T-cell (primary cell): Measurements from ENCODE around the gene IL15RA. TPM values are rescaled to one million over a fixed set of nuclear protein-coding genes. Genes with fewer than 3 reads are reported as not detected.

Experiments
- ATAC-seq, 4 experiments: fragments of 200-7000 bp in 3 of 4; fragments of 150-1000 bp in 1 of 4; cut with Tn5 transposase; replicated peaks in 1 of 4; 1 replicate in 3 of 4; 2 replicates in 1 of 4; pipeline ENCODE4 v1.10.0; 2021; ENCODE audit warnings: moderate library complexity in 3 of 4, mild to moderate bottlenecking in 2 of 4, moderate number of reproducible peaks in 1 of 4
- CTCF ChIA-PET, 2 donors: fragments of 300-600 bp; sonication (Branson Sonifier 250); formaldehyde crosslinking; loops; one replicate each; lab custom pipeline; 2022; ENCODE audit warnings: antibody characterized with exemption in 2 of 2; lab: Charles Lee
- POLR2A ChIA-PET, 2 donors: fragments of 300-600 bp; sonication (Branson Sonifier 250); formaldehyde crosslinking; loops; one replicate each; lab custom pipeline; 2022; ENCODE audit warnings: antibody characterized with exemption in 2 of 2; lab: Charles Lee
- DNase-seq, 35 experiments: peaks; one replicate each; pipeline versions ENCODE4 v3.0.0 to v3.0.0-alpha.2; 2013 to 2023
- H3K27ac ChIP-seq: one replicate; pipeline ENCODE4 v1.5.1; 2013; ENCODE audit warnings: low read length
- H3K27me3 ChIP-seq, 2 experiments: replicated peaks in 1 of 2; 1 replicate in 1 of 2; 2 replicates in 1 of 2; pipeline versions ENCODE4 v1.6.1 to v1.7.0; 2013; ENCODE audit warnings: low read length in 1 of 2, mixed read lengths in 1 of 2; ENCODE audit not compliant: control insufficient read depth in 2 of 2, insufficient read depth in 2 of 2; ENCODE audit errors: extremely low read depth in 1 of 2
- H3K36me3 ChIP-seq, 2 donors: 1 replicate in 1 of 2; 2 replicates in 1 of 2; pipeline versions ENCODE4 v1.6.1 to v1.7.0; 2013; ENCODE audit warnings: low read length in 1 of 2; ENCODE audit not compliant: control insufficient read depth in 2 of 2, insufficient read depth in 1 of 2; ENCODE audit errors: extremely low read depth in 1 of 2
- H3K4me1 ChIP-seq, 2 experiments: 1 replicate in 1 of 2; 2 replicates in 1 of 2; pipeline versions ENCODE4 v1.6.1 to v1.7.0; 2013; ENCODE audit warnings: low read length in 2 of 2, mixed read lengths in 1 of 2; ENCODE audit not compliant: insufficient read depth in 2 of 2, control insufficient read depth in 1 of 2; ENCODE audit errors: extremely low read depth in 1 of 2
- H3K4me3 ChIP-seq, 2 donors: 1 replicate in 1 of 2; 2 replicates in 1 of 2; pipeline versions ENCODE4 v1.5.1 to v1.7.0; 2013; ENCODE audit warnings: mild to moderate bottlenecking in 2 of 2, low read length in 1 of 2, moderate library complexity in 1 of 2; ENCODE audit not compliant: control insufficient read depth in 1 of 2; ENCODE audit errors: extremely low read depth in 1 of 2
- H3K9me3 ChIP-seq: 2 replicates; pipeline ENCODE4 v1.7.0; 2013
- H3K27ac Mint-ChIP-seq, 2 donors: one replicate each; pipeline ENCODE4 v1.8.0; 2020 to 2021; ENCODE audit warnings: mild to moderate bottlenecking in 2 of 2, mixed read lengths in 2 of 2
- H3K27me3 Mint-ChIP-seq, 2 donors: one replicate each; pipeline ENCODE4 v1.8.0; 2021 to 2022; ENCODE audit warnings: mixed read lengths in 2 of 2
- H3K36me3 Mint-ChIP-seq: one replicate; pipeline ENCODE4 v1.8.0; 2021; ENCODE audit warnings: mixed read lengths
- H3K4me1 Mint-ChIP-seq, 3 donors: one replicate each; pipeline ENCODE4 v1.8.0; 2020 to 2022; ENCODE audit warnings: mixed read lengths in 3 of 3, mild to moderate bottlenecking in 1 of 3
- H3K4me3 Mint-ChIP-seq, 3 donors: one replicate each; pipeline ENCODE4 v1.8.0; 2020 to 2022; ENCODE audit warnings: mild to moderate bottlenecking in 3 of 3, mixed read lengths in 3 of 3, moderate library complexity in 3 of 3
- H3K9me3 Mint-ChIP-seq, 3 donors: one replicate each; pipeline ENCODE4 v1.8.0; 2020 to 2022; ENCODE audit warnings: mixed read lengths in 3 of 3
- WGBS: methylation state at CpG from one replicate; pipeline ENCODE4 v1.1.5; 2013; ENCODE audit warnings: missing lambda C conversion rate; ENCODE audit not compliant: insufficient coverage; 5-methylcytosine and 5-hydroxymethylcytosine counted together
- total RNA-seq, 35 experiments: library from RNA in 6 of 35; stranded (reverse) in 6 of 35; fragments of 120-200 nt in 1 of 35; gene quantifications; one replicate each; pipeline versions ENCODE4 v1.2.1 to v1.2.4 and lab custom pipeline; 2013 to 2026

IL15RA gene
- total RNA-seq, 5 donors from 2014 or later (not counting 1 experiment from before 2014, with no cell fraction given), result 10.1 to 18.2 (median 10.8) TPM

GRCh38 chr10:5932345-5932744 lies 45.0 kb downstream of the IL15RA start:
- ATAC-seq, result no peak
- Histone ChIP-seq H3K9me3 (no peaks in the 10 kb centered on the region), H3K4me3 (no peak overlapping the region), H3K4me1 (no peaks in the 10 kb centered on the region), H3K27ac (no peak overlapping the region), H3K36me3 (peaks cover 30 to 73% of the 10 kb centered on the region in 2 donors), H3K27me3 (no peaks in the 10 kb centered on the region)
- 98% methylated on average over 4 of the region's 5 CpGs for WGBS
- H3K9me3 Mint-ChIP-seq, result no peaks in the 10 kb centered on the region
- peaks cover 54% of the 10 kb centered on the region for H3K36me3 Mint-ChIP-seq
- CTCF ChIA-PET, result no interaction called here
- no peak overlapping the region for H3K4me3 Mint-ChIP-seq
- H3K4me1 Mint-ChIP-seq, result no peaks in the 10 kb centered on the region
- DNase-seq, result no peak
- H3K27me3 Mint-ChIP-seq, result no peaks in the 10 kb centered on the region
- POLR2A ChIA-PET, result no interaction called here
- no peak overlapping the region for H3K27ac Mint-ChIP-seq

- no peak overlapping the region for H3K4me3 ChIP-seq
- no peaks in the 10 kb centered on the region for H3K4me1 ChIP-seq
- no peaks in the 10 kb centered on the region for H3K27me3 ChIP-seq
- DNase-seq, result no peak
- no peak overlapping the region for H3K4me3 Mint-ChIP-seq
- H3K36me3 Mint-ChIP-seq, result peaks cover 57% of the 10 kb centered on the region
- POLR2A ChIA-PET, result no interaction called here
- CTCF ChIA-PET, result no interaction called here
- no peak for ATAC-seq
- no peaks in the 10 kb centered on the region for H3K4me1 Mint-ChIP-seq
- H3K27ac ChIP-seq, result no peak overlapping the region
- no peaks in the 10 kb centered on the region for H3K27me3 Mint-ChIP-seq
- no peaks in the 10 kb centered on the region for H3K9me3 ChIP-seq
- H3K27ac Mint-ChIP-seq, result no peak overlapping the region
- peaks cover 24 to 71% of the 10 kb centered on the region in 2 donors for H3K36me3 ChIP-seq
- 99% methylated on average over 8 of the region's 11 CpGs for WGBS
- no peaks in the 10 kb centered on the region for H3K9me3 Mint-ChIP-seq
Measured at GRCh38 chr10:5930272-5930671, 47.1 kb downstream of the IL15RA start.

- Mint-ChIP-seq H3K4me1 (no peaks in the 10 kb centered on the region), H3K27ac (no peak overlapping the region), H3K27me3 (no peaks in the 10 kb centered on the region), H3K9me3 (no peaks in the 10 kb centered on the region), H3K4me3 (no peak overlapping the region), H3K36me3 (peaks cover 58% of the 10 kb centered on the region)
- WGBS, result 79% methylated on average over 3 of the region's 8 CpGs
- DNase-seq (no peak), ATAC-seq (no peak)
- Histone ChIP-seq H3K9me3 (no peaks in the 10 kb centered on the region), H3K27me3 (no peaks in the 10 kb centered on the region), H3K27ac (no peak overlapping the region), H3K4me3 (no peak overlapping the region), H3K36me3 (peaks cover 24 to 72% of the 10 kb centered on the region in 2 donors), H3K4me1 (no peaks in the 10 kb centered on the region)
- CTCF ChIA-PET, result no interaction called here
- POLR2A ChIA-PET, result no interaction called here
Measured at GRCh38 chr10:5929442-5929841, 47.9 kb downstream of the IL15RA start.

- ChIA-PET POLR2A (no interaction called here), CTCF (no interaction called here)
- Histone ChIP-seq H3K27me3 (no peaks in the 10 kb centered on the region), H3K4me3 (no peak overlapping the region), H3K4me1 (no peaks in the 10 kb centered on the region), H3K9me3 (no peaks in the 10 kb centered on the region), H3K27ac (no peak overlapping the region), H3K36me3 (peaks cover 30 to 82% of the 10 kb centered on the region in 2 donors)
- Mint-ChIP-seq H3K27me3 (no peaks in the 10 kb centered on the region), H3K4me1 (no peaks in the 10 kb centered on the region), H3K27ac (no peak overlapping the region), H3K9me3 (no peaks in the 10 kb centered on the region), H3K36me3 (peaks cover 68% of the 10 kb centered on the region), H3K4me3 (no peak overlapping the region)
- DNase-seq, result no peak
- ATAC-seq, result no peak
- WGBS, result 96% methylated on average over 8 of the region's 8 CpGs
Measured at GRCh38 chr10:5927306-5927705, 50.0 kb downstream of the IL15RA start.

GRCh38 chr10:5924889-5925288 lies 52.5 kb downstream of the IL15RA start:
- CTCF ChIA-PET, result no interaction called here
- ATAC-seq, result no peak
- H3K36me3 Mint-ChIP-seq, result peaks cover 74% of the 10 kb centered on the region
- no peaks in the 10 kb centered on the region for H3K9me3 Mint-ChIP-seq
- no peaks in the 10 kb centered on the region for H3K27me3 Mint-ChIP-seq
- H3K27ac Mint-ChIP-seq, result no peak overlapping the region
- no peaks in the 10 kb centered on the region for H3K4me1 ChIP-seq
- no peak overlapping the region for H3K27ac ChIP-seq
- H3K27me3 ChIP-seq, result no peaks in the 10 kb centered on the region
- peaks cover 33 to 89% of the 10 kb centered on the region in 2 donors for H3K36me3 ChIP-seq
- no peak overlapping the region for H3K4me3 ChIP-seq
- no peak overlapping the region for H3K4me3 Mint-ChIP-seq
- no peaks in the 10 kb centered on the region for H3K4me1 Mint-ChIP-seq
- POLR2A ChIA-PET, result no interaction called here
- DNase-seq, result no peak
- 95% methylated on average over 7 of the region's 10 CpGs for WGBS
- H3K9me3 ChIP-seq, result no peaks in the 10 kb centered on the region

GRCh38 chr10:5921746-5922145 lies 55.6 kb downstream of the IL15RA start:
- ATAC-seq (no peak), DNase-seq (no peak)
- H3K4me3 ChIP-seq, result no peak overlapping the region
- Mint-ChIP-seq H3K27me3 (no peaks in the 10 kb centered on the region), H3K4me1 (no peaks in the 10 kb centered on the region), H3K4me3 (no peak overlapping the region), H3K36me3 (peaks cover 73% of the 10 kb centered on the region), H3K9me3 (no peaks in the 10 kb centered on the region), H3K27ac (no peak overlapping the region)
- POLR2A ChIA-PET, result no interaction called here
- no peaks in the 10 kb centered on the region for H3K4me1 ChIP-seq
- CTCF ChIA-PET, result no interaction called here
- no peaks in the 10 kb centered on the region for H3K27me3 ChIP-seq
- H3K9me3 ChIP-seq, result no peaks in the 10 kb centered on the region
- 100% methylated on average over 1 of the region's 5 CpGs for WGBS
- H3K27ac ChIP-seq, result no peak overlapping the region
- peaks cover 38 to 90% of the 10 kb centered on the region in 2 donors for H3K36me3 ChIP-seq

- H3K4me3 Mint-ChIP-seq, result no peak overlapping the region
- peaks cover 38 to 93% of the 10 kb centered on the region in 2 donors for H3K36me3 ChIP-seq
- no peak overlapping the region for H3K27ac ChIP-seq
- ATAC-seq (no peak), DNase-seq (no peak)
- H3K4me1 Mint-ChIP-seq, result no peaks in the 10 kb centered on the region
- H3K4me3 ChIP-seq, result no peak overlapping the region
- no peaks in the 10 kb centered on the region for H3K9me3 ChIP-seq
- WGBS, result 80% methylated on average over 1 of the region's 7 CpGs
- CTCF ChIA-PET, result no interaction called here
- H3K27ac Mint-ChIP-seq, result no peak overlapping the region
- peaks cover 80% of the 10 kb centered on the region for H3K36me3 Mint-ChIP-seq
- H3K9me3 Mint-ChIP-seq, result no peaks in the 10 kb centered on the region
- no peaks in the 10 kb centered on the region for H3K27me3 Mint-ChIP-seq
- POLR2A ChIA-PET, result no interaction called here
- no peaks in the 10 kb centered on the region for H3K27me3 ChIP-seq
- no peaks in the 10 kb centered on the region for H3K4me1 ChIP-seq
Measured at GRCh38 chr10:5919568-5919967, 57.8 kb downstream of the IL15RA start.
